ENCODE results near the gene VRK3.

The VRK3 gene

DNA sequence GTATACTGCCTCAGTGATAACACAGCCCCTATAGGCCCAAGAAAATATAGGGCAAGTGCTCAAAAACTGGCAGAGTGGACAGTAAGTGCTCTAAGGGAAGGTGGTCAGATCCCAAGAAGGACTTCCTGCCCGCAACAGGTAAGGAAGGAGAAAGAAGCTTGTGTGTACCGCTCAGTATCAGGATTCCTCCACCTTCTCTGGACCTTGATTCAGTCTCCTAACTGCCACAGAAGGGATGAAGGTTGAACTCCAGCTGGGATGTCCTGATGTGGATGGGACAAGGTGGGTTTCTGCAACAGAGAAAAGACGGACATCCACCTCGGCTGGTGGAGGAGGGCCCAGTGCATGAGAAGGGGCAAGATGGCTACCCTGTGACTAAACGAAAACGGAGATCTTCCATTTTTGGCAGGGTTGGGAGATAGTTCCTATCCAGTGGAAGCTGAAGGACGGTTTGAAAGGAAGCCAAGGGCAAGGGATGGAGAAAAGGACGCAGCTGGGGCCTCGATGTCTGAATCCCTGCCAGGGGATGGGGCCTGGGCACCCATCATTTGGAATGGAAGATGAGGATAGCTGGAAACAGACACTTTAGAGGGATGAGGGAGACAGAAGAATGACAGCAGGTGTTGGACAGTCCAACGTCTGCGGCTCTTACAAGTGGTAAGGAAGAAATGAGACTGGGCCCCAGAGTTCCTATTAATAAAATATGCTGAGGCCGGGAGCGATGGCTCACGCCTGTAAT is 97.5 kb downstream of the VRK3 start:
- no peak for DNase-seq

GRCh38 chr19:49926515-49926914 is 98.7 kb downstream of the VRK3 start:
- DNase-seq, result no peak
